Astrocyte (in vitro differentiated cells and primary cell): ENCODE data around the gene CACNG3. TPM values are rescaled to one million over a fixed set of nuclear protein-coding genes. Genes with fewer than 3 reads are reported as not detected.
A peak's percentile ranks its signal among the peaks of the same experiment; 100 is the strongest.

Source experiments
- DNase-seq: peaks from one replicate; pipeline ENCODE4 v3.0.0-alpha.2; 2010; ENCODE audit warnings: low read depth
- FAIRE-seq: peaks from 2 replicates; lab custom pipeline; 2011; peaks lifted over from hg19 to GRCh38; lab: Jason Lieb, UNC
- H2AFZ ChIP-seq: 2 replicates; pipeline ENCODE4 v1.6.0; 2012; ENCODE audit warnings: low read depth, low read length, inconsistent platforms
- H3K27ac ChIP-seq: 2 replicates; pipeline ENCODE4 v1.5.1; 2011; ENCODE audit warnings: low read depth, low read length, inconsistent platforms
- H3K27me3 ChIP-seq: 2 replicates; pipeline ENCODE4 v1.6.0; 2011; ENCODE audit warnings: low read length, inconsistent platforms; ENCODE audit not compliant: insufficient read depth
- H3K36me3 ChIP-seq: 2 replicates; pipeline ENCODE4 v1.5.1; 2011; ENCODE audit warnings: low read length, inconsistent platforms; ENCODE audit not compliant: insufficient read depth
- H3K4me1 ChIP-seq: 2 replicates; pipeline ENCODE4 v1.5.1; 2011; ENCODE audit warnings: low read length, inconsistent platforms; ENCODE audit not compliant: insufficient read depth
- H3K4me2 ChIP-seq: 2 replicates; pipeline ENCODE4 v1.6.0; 2012; ENCODE audit warnings: low read length, inconsistent platforms
- H3K4me3 ChIP-seq: 2 replicates; pipeline ENCODE4 v1.5.1; 2011; ENCODE audit warnings: low read depth, mild to moderate bottlenecking, low read length, inconsistent platforms; ENCODE audit not compliant: insufficient read depth
- H3K79me2 ChIP-seq: 2 replicates; pipeline ENCODE4 v1.6.0; 2012; ENCODE audit warnings: mild to moderate bottlenecking, low read length, inconsistent platforms; ENCODE audit not compliant: insufficient read depth
- H3K9ac ChIP-seq: 2 replicates; pipeline ENCODE4 v1.6.0; 2012; ENCODE audit warnings: mild to moderate bottlenecking, low read length, inconsistent platforms
- H3K9me3 ChIP-seq: 2 replicates; pipeline ENCODE4 v1.5.1; 2012; ENCODE audit warnings: low read depth, mild to moderate bottlenecking, low read length, inconsistent platforms; ENCODE audit not compliant: insufficient read depth
- H4K20me1 ChIP-seq: 2 replicates; pipeline ENCODE4 v1.6.0; 2012; ENCODE audit warnings: low read length, inconsistent platforms; ENCODE audit not compliant: insufficient read depth
- H3K27ac Mint-ChIP-seq: one replicate; pipeline ENCODE4 v1.8.0; 2021; ENCODE audit warnings: mild to moderate bottlenecking, mixed read lengths; ENCODE audit not compliant: unreplicated experiment
- H3K27me3 Mint-ChIP-seq: one replicate; pipeline ENCODE4 v1.8.0; 2021; ENCODE audit warnings: low read depth, mixed read lengths; ENCODE audit not compliant: unreplicated experiment
- H3K36me3 Mint-ChIP-seq: one replicate; pipeline ENCODE4 v1.8.0; 2021; ENCODE audit warnings: low read depth, mixed read lengths; ENCODE audit not compliant: unreplicated experiment
- H3K4me1 Mint-ChIP-seq: one replicate; pipeline ENCODE4 v1.8.0; 2021; ENCODE audit warnings: low read depth, mixed read lengths; ENCODE audit not compliant: unreplicated experiment
- H3K4me3 Mint-ChIP-seq: one replicate; pipeline ENCODE4 v1.8.0; 2021; ENCODE audit warnings: mild to moderate bottlenecking, moderate library complexity, mixed read lengths; ENCODE audit not compliant: unreplicated experiment
- H3K9me3 Mint-ChIP-seq: one replicate; pipeline ENCODE4 v1.8.0; 2021; ENCODE audit warnings: mild to moderate bottlenecking, mixed read lengths; ENCODE audit not compliant: unreplicated experiment
- EZH2 ChIP-seq: IDR thresholded peaks from 2 replicates; pipeline ENCODE4 v1.6.1; 2012; ENCODE audit warnings: mild to moderate bottlenecking, low read length, inconsistent platforms; ENCODE audit not compliant: insufficient read depth
- total RNA-seq: library from RNA; stranded (reverse); gene quantifications from 2 replicates; pipeline ENCODE4 v1.2.1, GENCODE V29; 2021
- TF ChIP-seq, protein P1 (sequence below): IDR thresholded peaks from 2 replicates; pipeline ENCODE4 v1.5.1; 2011; ENCODE audit warnings: low read depth, mild to moderate bottlenecking, inconsistent platforms, low read length, moderate library complexity; ENCODE audit not compliant: insufficient read depth

The CACNG3 gene
- total RNA-seq, 1 donor from 2014 or later: not detected

DNA sequence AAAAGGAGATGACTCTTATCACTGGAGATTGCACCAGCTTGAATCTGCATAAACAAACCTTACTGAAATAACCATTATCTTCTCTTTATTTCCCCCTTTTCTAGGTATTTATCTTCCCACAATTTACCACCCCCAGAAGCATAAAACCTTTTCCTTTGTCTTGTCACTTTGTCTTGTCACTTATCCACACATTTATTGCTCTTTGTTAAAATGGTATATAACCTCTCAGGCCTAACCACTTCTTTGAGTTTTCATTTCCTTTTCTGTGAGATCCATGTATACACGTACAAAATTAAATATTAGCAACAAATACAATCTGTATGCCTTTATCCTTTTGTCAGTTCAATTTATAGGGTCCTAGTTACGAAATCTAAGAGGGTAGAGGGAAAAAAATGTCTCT, 122.9 kb downstream of the CACNG3 start:
- H3K27me3 ChIP-seq: no peaks in the 10 kb centered on the region
- H2AFZ ChIP-seq: no peak overlapping the region
- Mint-ChIP-seq H3K27me3 (no peaks in the 10 kb centered on the region), H3K4me3 (no peak overlapping the region), H3K9me3 (peaks cover 23% of the 10 kb centered on the region), H3K27ac (no peak overlapping the region), H3K36me3 (peaks cover 9% of the 10 kb centered on the region), H3K4me1 (no peaks in the 10 kb centered on the region)
- no peak overlapping the region for H3K9ac ChIP-seq
- no peaks in the 10 kb centered on the region for H3K36me3 ChIP-seq
- H3K4me1 ChIP-seq: no peaks in the 10 kb centered on the region
- H3K4me3 ChIP-seq: no peak overlapping the region
- no peaks in the 10 kb centered on the region for H4K20me1 ChIP-seq
- DNase-seq (no peak), FAIRE-seq (no peak)
- no peak overlapping the region for H3K27ac ChIP-seq
- H3K4me2 ChIP-seq: no peak overlapping the region
- TF ChIP-seq EZH2: no peak
- TF ChIP-seq, protein P1, sequence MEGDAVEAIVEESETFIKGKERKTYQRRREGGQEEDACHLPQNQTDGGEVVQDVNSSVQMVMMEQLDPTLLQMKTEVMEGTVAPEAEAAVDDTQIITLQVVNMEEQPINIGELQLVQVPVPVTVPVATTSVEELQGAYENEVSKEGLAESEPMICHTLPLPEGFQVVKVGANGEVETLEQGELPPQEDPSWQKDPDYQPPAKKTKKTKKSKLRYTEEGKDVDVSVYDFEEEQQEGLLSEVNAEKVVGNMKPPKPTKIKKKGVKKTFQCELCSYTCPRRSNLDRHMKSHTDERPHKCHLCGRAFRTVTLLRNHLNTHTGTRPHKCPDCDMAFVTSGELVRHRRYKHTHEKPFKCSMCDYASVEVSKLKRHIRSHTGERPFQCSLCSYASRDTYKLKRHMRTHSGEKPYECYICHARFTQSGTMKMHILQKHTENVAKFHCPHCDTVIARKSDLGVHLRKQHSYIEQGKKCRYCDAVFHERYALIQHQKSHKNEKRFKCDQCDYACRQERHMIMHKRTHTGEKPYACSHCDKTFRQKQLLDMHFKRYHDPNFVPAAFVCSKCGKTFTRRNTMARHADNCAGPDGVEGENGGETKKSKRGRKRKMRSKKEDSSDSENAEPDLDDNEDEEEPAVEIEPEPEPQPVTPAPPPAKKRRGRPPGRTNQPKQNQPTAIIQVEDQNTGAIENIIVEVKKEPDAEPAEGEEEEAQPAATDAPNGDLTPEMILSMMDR: no peak
- H3K79me2 ChIP-seq: no peaks in the 10 kb centered on the region
- H3K9me3 ChIP-seq: no peaks in the 10 kb centered on the region

DNA sequence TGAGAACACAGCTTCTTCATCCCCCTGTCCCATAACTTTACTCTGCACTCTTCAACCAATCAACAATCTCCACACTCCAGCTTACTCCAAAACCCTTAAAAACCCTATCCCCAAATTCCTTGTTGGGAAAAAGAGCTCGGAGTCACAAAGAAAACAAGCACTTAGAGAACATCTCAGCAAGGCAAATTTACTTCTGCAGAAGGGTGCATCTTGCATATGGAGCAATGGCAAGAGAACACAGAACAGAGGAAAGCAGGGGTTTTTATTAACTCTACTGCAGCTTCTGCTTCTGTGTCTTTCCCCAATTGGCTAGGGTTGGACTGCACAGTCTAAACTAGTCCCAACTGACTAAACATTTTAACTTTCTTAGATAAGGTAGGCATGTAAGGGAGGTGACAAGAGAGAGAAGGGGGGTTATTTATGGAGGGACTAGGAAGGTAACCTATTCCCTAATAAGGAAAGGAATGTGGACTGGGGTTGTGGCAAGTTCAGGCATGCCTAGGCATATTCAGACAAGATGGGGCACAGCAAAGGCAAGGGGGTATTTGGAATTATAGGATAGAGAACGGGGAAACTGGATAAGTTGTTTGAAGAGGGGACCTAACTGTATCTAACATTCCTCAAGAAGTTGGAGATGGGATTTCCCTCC, 125.5 kb downstream of the CACNG3 start:
- H3K4me3 ChIP-seq: no peak overlapping the region
- no peaks in the 10 kb centered on the region for H3K27me3 ChIP-seq
- H3K9ac ChIP-seq: no peak overlapping the region
- DNase-seq: no peak
- no peak overlapping the region for H3K4me2 ChIP-seq
- no peaks in the 10 kb centered on the region for H3K36me3 ChIP-seq
- peaks cover 9% of the 10 kb centered on the region for H3K36me3 Mint-ChIP-seq
- H3K27ac ChIP-seq: no peak overlapping the region
- H2AFZ ChIP-seq: no peak overlapping the region
- no peaks in the 10 kb centered on the region for H4K20me1 ChIP-seq
- no peaks in the 10 kb centered on the region for H3K4me1 ChIP-seq
- peaks cover 2% of the 10 kb centered on the region for H3K27me3 Mint-ChIP-seq
- TF ChIP-seq EZH2: no peak
- TF ChIP-seq, protein P1: no peak
- H3K79me2 ChIP-seq: no peaks in the 10 kb centered on the region
- H3K4me1 Mint-ChIP-seq: no peaks in the 10 kb centered on the region
- no peak for FAIRE-seq
- H3K27ac Mint-ChIP-seq: peak overlapping the region; percentile 14
- H3K4me3 Mint-ChIP-seq: no peak overlapping the region
- H3K9me3 ChIP-seq: no peaks in the 10 kb centered on the region
- peaks cover 23% of the 10 kb centered on the region for H3K9me3 Mint-ChIP-seq

DNA sequence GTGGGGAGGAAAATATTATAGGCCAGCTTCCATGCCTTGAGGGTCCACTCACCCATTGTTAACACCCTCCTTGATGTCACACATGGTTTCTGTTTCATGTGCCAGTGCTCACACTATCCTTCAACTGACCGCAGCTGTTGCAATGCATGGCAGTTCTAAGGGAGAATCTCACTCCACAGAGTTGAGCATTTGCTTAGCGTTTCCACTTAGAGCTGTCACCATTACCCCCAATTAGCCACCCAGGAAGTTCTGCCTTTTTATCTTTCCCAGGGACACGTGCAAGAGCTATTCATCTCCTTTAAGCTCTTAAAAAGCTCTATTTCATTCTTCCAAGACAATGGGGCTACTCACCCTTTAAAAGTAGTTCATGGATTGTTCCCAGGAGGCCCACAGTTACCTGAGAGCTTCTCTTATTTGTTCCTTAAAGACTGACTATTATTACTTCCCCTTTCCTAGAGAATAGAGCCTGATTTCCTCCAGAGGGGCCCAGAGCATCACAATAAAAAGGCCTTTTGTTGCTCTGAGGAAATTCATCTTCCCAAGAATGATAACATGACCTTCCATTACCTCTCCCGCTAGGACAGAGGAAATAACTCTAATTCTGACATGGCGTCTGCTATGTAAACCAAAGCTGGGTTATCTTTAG, 126.8 kb downstream of the CACNG3 start:
- DNase-seq: no peak
- Histone ChIP-seq H3K4me2 (no peak overlapping the region), H2AFZ (no peak overlapping the region), H3K27me3 (no peaks in the 10 kb centered on the region), H4K20me1 (no peaks in the 10 kb centered on the region), H3K9me3 (no peaks in the 10 kb centered on the region), H3K79me2 (no peaks in the 10 kb centered on the region), H3K4me1 (no peaks in the 10 kb centered on the region), H3K36me3 (no peaks in the 10 kb centered on the region), H3K4me3 (no peak overlapping the region), H3K9ac (no peak overlapping the region), H3K27ac (no peak overlapping the region)
- H3K27ac Mint-ChIP-seq: no peak overlapping the region
- peaks cover 8% of the 10 kb centered on the region for H3K36me3 Mint-ChIP-seq
- no peak overlapping the region for H3K4me3 Mint-ChIP-seq
- TF ChIP-seq, protein P1: no peak
- no peak for TF ChIP-seq EZH2
- FAIRE-seq: no peak
- peaks cover 6% of the 10 kb centered on the region for H3K27me3 Mint-ChIP-seq
- H3K9me3 Mint-ChIP-seq: peaks cover 18% of the 10 kb centered on the region
- H3K4me1 Mint-ChIP-seq: no peaks in the 10 kb centered on the region
